ENCODE measurements around the gene MAMDC2. TPM values are rescaled to one million over a fixed set of nuclear protein-coding genes. Genes with fewer than 3 reads are reported as not detected.
A peak's percentile ranks its signal among the peaks of the same experiment; 100 is the strongest.

Gene MAMDC2
- polyA plus RNA-seq, 3 donors from 2014 or later, result 0.22 to 0.81 TPM; not detected in 1

DNA sequence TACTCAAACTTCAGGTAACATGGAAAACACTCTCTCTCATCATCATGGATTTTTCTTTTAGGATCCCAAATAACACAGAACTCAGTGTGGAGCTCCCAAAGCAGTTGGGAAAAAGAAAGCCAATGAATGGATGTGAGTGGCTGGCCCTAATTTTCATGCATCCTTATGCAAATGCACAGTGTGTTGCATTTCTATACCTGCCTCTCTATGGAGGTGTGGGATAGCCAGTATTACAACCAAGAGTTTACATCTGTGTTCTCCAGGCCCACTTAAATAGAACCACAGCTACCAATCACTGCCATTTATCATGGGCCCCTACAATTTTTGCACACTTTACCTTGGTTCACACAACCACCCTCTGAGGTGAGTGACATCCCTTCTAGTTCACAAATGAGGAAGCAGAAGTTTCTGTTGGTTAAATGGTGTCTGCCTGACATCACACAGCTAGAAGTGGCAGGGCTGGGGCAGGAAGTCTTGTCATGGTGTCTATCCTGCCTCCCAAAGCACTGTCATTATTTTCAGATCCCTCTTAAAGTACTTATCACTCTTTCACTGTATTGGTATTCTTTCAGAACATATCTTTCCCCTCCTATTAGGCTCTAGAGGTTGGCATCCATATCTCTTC is 17.3 kb downstream of the MAMDC2 start:
- no peak for DNase-seq
- Mint-ChIP-seq H3K4me3 (no peak overlapping the region), H3K36me3 (no peaks in the 10 kb centered on the region), H3K27ac (no peak overlapping the region), H3K9me3 (no peaks in the 10 kb centered on the region), H3K4me1 (no peaks in the 10 kb centered on the region), H3K27me3 (ENCODE audit: low read depth in 3 of 3) (peaks cover 0 to 3% (median 3%) of the 10 kb centered on the region in 3 donors)

DNA sequence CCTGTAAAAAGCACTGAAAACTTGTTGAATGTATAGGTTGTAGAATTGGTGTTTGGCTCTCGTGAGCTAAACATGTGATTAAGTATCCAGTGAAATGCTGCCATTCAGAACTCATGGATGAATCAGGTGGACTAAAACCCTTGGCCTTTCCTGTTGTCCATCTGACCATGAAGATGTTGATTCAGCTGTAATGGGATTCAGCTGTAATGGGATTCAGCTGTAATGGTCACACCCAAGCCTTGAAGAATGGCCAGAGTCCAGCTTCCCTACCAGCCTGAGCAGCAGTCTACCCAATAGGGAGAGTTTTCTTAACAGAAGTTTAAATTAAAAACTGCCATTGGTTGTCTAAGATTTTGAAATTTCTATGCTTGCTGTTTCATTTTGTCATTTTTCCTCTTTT is 18.1 kb downstream of the MAMDC2 start:
- H3K4me3 Mint-ChIP-seq, result no peak overlapping the region
- peaks cover 2 to 5% (median 3%) of the 10 kb centered on the region in 3 donors for H3K27me3 Mint-ChIP-seq (ENCODE audit: low read depth in 3 of 3)
- H3K36me3 Mint-ChIP-seq, result no peaks in the 10 kb centered on the region
- no peaks in the 10 kb centered on the region for H3K9me3 Mint-ChIP-seq
- H3K27ac Mint-ChIP-seq, result no peak overlapping the region
- DNase-seq, result no peak
- no peaks in the 10 kb centered on the region for H3K4me1 Mint-ChIP-seq

DNA sequence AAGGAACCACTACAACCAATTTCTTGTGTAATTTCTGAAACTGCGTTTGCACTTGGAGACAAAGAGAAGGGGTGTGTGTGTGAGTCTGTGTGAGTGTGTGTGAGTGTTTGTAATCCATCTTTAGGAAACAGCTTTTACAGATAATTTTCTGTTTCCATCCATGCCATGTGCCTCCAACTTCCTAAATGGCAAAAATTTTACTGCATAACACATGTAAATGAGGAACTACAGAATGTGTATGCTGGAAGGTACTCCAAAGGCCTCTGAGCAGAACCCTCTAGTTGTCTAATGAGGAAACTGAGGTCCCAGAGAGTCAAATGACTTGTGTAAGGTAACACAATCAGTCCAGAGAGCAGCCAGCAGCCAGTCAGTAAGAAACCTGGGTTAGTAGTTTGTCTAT is 20.8 kb downstream of the MAMDC2 start:
- no peaks in the 10 kb centered on the region for H3K9me3 Mint-ChIP-seq
- no peak for DNase-seq
- peaks cover 2 to 6% (median 3%) of the 10 kb centered on the region in 3 donors for H3K27me3 Mint-ChIP-seq (ENCODE audit: low read depth in 3 of 3)
- H3K27ac Mint-ChIP-seq, result no peak overlapping the region
- no peak overlapping the region for H3K4me3 Mint-ChIP-seq
- no peaks in the 10 kb centered on the region for H3K4me1 Mint-ChIP-seq
- no peaks in the 10 kb centered on the region for H3K36me3 Mint-ChIP-seq

DNA sequence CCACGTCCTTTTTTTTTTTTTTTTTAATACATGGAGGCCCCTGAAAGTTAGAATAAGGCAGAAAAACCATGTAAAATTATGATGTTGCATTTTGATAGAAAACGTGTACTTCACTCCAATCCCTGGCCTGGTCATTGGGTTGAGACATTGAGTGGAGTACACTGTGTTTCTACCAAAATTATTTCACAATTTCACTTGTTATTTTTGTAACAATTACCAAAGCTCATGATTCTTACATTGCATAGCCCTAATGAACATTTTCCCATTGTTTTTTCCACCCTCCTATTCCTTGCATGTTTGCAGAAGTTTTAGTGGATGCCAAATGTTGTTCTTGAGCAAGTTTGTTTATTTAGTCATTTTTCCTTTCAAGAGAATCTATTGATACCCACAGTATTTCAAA is 21.9 kb downstream of the MAMDC2 start:
- no peaks in the 10 kb centered on the region for H3K4me1 Mint-ChIP-seq
- H3K27ac Mint-ChIP-seq, result no peak overlapping the region
- no peak for DNase-seq
- H3K9me3 Mint-ChIP-seq, result no peaks in the 10 kb centered on the region
- no peak overlapping the region for H3K4me3 Mint-ChIP-seq
- H3K36me3 Mint-ChIP-seq, result no peaks in the 10 kb centered on the region
- peaks cover 2 to 6% (median 2%) of the 10 kb centered on the region in 3 donors for H3K27me3 Mint-ChIP-seq (ENCODE audit: low read depth in 3 of 3)

DNA sequence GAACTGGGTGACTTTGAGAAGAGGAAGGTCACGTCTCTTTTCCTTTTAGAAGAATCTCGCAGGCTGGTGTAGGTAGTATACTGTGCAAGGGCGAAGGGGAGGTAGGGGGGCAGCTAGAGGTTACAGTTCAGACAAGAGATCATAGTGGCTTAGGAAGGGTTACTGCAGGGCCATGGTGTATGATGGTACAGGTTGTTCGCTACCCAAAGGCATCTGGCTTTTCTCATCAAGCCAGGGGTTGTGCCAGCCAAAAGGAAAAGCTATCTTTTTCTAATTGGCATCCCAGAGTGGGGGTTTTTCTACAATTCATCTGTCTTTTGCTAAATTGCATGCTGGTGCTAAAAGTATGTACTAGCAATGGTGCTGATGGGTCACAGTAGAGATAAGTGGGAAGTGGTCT is 22.8 kb downstream of the MAMDC2 start:
- Mint-ChIP-seq H3K4me1 (no peaks in the 10 kb centered on the region), H3K4me3 (no peak overlapping the region), H3K27ac (no peak overlapping the region), H3K9me3 (no peaks in the 10 kb centered on the region), H3K36me3 (no peaks in the 10 kb centered on the region), H3K27me3 (ENCODE audit: low read depth in 3 of 3) (peaks cover 2 to 6% (median 2%) of the 10 kb centered on the region in 3 donors)
- DNase-seq, result no peak

DNA sequence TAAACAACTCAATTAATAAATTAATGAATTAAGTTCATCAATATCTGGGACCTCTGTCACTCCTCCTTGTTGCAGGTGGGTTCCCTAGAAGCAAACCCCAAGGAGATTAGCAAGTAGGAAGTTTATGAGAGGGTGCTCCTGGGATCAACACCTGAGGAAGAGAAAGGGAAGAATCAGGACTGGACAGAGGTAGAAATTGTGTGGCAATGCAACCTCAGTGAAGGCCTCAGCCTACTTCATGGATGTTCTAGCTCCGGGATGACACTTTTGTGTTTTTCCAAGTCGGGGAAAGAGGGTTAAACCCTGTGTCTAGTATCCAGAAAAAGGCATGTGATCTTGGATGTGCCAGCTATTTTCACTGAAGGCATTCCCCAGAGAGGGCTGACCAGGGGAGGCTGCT is 23.2 kb downstream of the MAMDC2 start:
- no peak for DNase-seq
- H3K36me3 Mint-ChIP-seq, result no peaks in the 10 kb centered on the region
- H3K9me3 Mint-ChIP-seq, result no peaks in the 10 kb centered on the region
- H3K27ac Mint-ChIP-seq, result no peak overlapping the region
- H3K4me1 Mint-ChIP-seq, result no peaks in the 10 kb centered on the region
- no peak overlapping the region for H3K4me3 Mint-ChIP-seq
- peaks cover 2 to 5% (median 2%) of the 10 kb centered on the region in 3 donors for H3K27me3 Mint-ChIP-seq (ENCODE audit: low read depth in 3 of 3)

DNA sequence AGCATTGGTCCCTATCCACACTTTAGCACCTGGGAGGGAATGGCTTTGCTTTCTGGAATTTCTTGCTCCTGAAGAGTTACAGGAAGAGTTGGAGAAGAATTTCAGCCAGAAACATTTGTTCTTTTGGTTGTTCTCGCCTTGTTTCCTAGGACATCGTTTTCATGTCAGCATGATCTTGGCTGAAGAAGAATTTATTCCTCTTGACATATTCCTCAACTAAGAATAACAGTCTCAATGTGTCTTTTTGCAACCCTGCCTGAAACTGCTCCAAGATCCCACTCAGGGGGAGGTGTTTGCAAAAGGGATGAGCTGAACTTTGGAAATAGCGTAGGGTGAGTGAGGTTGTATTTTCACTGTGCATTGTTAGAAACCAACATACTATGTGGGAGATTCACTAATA is 26.1 kb downstream of the MAMDC2 start:
- no peak for DNase-seq
- no peak overlapping the region for H3K4me3 Mint-ChIP-seq
- H3K27me3 Mint-ChIP-seq (ENCODE audit: low read depth in 3 of 3), result peaks cover 0 to 5% (median 2%) of the 10 kb centered on the region in 3 donors
- no peaks in the 10 kb centered on the region for H3K9me3 Mint-ChIP-seq
- H3K27ac Mint-ChIP-seq, result no peak overlapping the region
- H3K36me3 Mint-ChIP-seq, result no peaks in the 10 kb centered on the region
- H3K4me1 Mint-ChIP-seq, result no peaks in the 10 kb centered on the region

DNA sequence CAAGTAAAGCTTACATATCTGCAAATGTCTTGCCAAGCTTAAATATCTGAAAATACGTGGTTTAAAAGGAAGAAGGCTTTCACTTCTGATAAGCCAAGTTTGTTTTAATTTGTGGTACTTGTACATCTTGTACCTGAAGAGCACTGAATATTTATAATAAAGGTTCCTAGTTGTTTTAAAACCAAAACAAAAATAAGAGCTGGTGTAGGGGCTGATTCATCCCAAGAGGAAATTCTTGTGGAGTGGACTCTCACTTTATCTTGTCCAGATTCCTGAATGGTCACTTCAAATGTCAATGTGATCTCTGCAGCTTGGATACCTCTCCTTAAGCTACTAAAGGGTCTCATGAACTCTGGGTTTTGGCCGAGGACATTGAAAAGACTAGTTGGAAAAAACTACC is 29.5 kb downstream of the MAMDC2 start:
- no peak overlapping the region for H3K4me3 Mint-ChIP-seq
- DNase-seq, result no peak
- peaks cover 0 to 2% (median 0%) of the 10 kb centered on the region in 3 donors for H3K27me3 Mint-ChIP-seq (ENCODE audit: low read depth in 3 of 3)
- H3K27ac Mint-ChIP-seq, result no peak overlapping the region
- no peaks in the 10 kb centered on the region for H3K4me1 Mint-ChIP-seq
- no peaks in the 10 kb centered on the region for H3K9me3 Mint-ChIP-seq
- H3K36me3 Mint-ChIP-seq, result no peaks in the 10 kb centered on the region

DNA sequence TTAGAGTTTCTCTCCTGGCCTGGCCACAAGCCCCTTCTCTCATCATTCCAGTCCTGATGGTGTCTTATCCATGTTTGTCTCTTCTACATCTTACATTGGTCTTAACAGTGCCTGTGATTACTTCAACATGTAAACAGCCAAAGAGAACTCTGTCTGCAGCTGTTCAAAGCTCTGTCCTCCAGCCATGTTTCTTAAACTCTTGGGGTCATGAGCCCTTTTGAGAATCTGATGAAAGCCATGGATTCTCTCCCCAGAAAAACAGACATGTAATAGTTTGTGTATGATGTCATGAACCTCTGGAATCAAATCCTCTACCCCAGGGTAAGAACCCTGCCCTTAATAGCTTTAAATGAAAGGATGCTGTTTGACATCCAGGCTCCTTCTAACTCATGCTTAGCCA is 30.1 kb downstream of the MAMDC2 start:
- H3K36me3 Mint-ChIP-seq, result no peaks in the 10 kb centered on the region
- H3K27me3 Mint-ChIP-seq (ENCODE audit: low read depth in 3 of 3), result peaks cover 0 to 2% (median 0%) of the 10 kb centered on the region in 3 donors
- no peak overlapping the region for H3K27ac Mint-ChIP-seq
- DNase-seq, result no peak
- H3K4me1 Mint-ChIP-seq, result no peaks in the 10 kb centered on the region
- no peaks in the 10 kb centered on the region for H3K9me3 Mint-ChIP-seq
- H3K4me3 Mint-ChIP-seq, result no peak overlapping the region

DNA sequence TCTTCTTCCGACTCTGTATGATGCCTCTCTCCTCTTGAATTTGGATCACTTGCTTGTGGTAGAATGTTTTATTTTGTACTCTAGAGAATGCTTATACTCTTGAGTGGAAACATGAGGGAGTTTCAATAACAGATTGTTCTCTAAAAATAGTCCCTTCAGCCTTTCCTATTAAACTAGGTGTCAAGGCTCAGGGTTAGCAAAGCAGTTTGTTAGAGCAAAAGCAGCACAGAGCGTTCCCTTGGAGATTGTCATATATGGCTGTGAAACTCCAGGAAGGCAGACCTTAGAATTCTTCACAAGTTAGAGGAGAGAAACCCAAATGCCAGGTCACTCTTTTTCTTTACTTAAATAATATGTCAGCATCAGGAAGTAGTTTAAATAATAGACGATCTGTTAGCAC is 33.0 kb downstream of the MAMDC2 start:
- H3K4me1 Mint-ChIP-seq, result peaks cover 0 to 7% of the 10 kb centered on the region in 2 donors
- no peak for DNase-seq
- H3K27me3 Mint-ChIP-seq (ENCODE audit: low read depth in 3 of 3), result peaks cover 0 to 4% (median 2%) of the 10 kb centered on the region in 3 donors
- H3K36me3 Mint-ChIP-seq, result no peaks in the 10 kb centered on the region
- no peak overlapping the region for H3K27ac Mint-ChIP-seq
- H3K4me3 Mint-ChIP-seq, result no peak overlapping the region
- H3K9me3 Mint-ChIP-seq, result peaks cover 0 to 1% (median 0%) of the 10 kb centered on the region in 6 donors

DNA sequence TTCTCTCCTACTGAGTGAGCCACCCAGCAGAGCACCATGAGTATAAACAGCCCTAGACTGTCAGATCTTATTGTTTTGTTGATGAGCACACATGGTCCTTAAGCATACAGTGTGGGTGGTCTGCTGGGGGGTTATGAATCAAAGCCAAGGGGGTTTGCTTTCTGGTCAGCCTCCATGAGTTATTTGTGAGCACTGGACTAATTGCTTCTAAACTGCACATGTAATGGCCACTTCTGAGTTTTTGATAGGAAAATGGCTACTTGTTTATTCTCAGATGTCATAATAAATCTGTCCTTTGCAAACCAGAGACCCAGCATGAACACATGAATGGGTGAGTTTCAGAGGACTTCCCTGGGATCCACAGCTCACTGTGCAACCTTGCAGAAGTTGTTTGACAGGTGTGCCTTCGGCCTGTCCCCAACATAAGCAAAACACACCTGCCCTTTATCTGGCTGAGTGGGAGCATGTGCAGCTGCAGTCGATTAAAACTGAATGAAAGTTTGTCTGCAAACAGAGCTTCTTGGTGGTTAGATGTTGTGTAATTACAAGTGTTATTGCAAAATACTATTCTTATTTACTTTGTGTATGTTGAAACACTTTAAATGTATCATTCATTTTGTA is 35.9 kb downstream of the MAMDC2 start:
- Mint-ChIP-seq H3K36me3 (no peaks in the 10 kb centered on the region), H3K27me3 (ENCODE audit: low read depth in 3 of 3) (peaks cover 0 to 7% (median 2%) of the 10 kb centered on the region in 3 donors), H3K4me3 (no peak overlapping the region), H3K27ac (no peak overlapping the region), H3K9me3 (peaks cover 0 to 1% (median 0%) of the 10 kb centered on the region in 6 donors), H3K4me1 (peaks cover 0 to 7% of the 10 kb centered on the region in 2 donors)
- DNase-seq, result no peak

DNA sequence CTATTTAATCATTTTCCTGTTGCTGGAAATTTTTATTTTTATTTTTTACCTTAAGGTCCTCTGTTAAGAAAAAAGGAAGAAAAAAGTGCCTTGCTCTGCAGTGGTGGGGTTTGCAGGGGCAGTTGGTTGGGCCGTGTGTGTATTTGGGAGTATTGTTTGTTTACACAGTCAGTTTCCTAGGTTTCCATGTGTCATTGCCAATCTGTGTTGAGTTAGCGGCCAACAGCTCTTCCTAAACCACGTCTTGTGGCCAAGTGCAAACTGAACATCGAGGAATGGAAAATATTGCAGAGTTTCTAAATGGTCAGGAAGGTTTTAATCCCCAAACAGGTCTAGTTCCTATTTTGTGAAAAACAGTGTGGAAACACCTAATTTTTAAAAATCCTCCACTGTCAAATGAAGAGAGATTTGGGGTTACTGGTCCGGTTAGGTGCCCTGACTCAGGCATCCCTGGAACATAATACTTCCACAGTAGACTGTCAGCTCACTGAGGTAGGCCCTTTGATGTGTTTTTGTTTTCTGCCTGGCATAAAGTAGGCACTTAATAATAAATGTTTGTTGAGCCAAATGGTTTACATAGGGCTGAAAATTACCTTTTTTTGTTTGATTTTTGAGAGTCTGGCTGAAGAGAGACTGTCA is 37.0 kb downstream of the MAMDC2 start:
- H3K9me3 Mint-ChIP-seq, result peaks cover 0 to 1% (median 0%) of the 10 kb centered on the region in 6 donors
- DNase-seq, result no peak
- H3K4me1 Mint-ChIP-seq, result peaks cover 0 to 7% of the 10 kb centered on the region in 2 donors
- H3K27me3 Mint-ChIP-seq (ENCODE audit: low read depth in 3 of 3), result peaks cover 0 to 9% (median 2%) of the 10 kb centered on the region in 3 donors
- H3K27ac Mint-ChIP-seq, result peak overlapping the region in 1 of 6 donors; percentile 4
- H3K4me3 Mint-ChIP-seq, result peak overlapping the region in 1 of 5 donors; percentile 28
- no peaks in the 10 kb centered on the region for H3K36me3 Mint-ChIP-seq

DNA sequence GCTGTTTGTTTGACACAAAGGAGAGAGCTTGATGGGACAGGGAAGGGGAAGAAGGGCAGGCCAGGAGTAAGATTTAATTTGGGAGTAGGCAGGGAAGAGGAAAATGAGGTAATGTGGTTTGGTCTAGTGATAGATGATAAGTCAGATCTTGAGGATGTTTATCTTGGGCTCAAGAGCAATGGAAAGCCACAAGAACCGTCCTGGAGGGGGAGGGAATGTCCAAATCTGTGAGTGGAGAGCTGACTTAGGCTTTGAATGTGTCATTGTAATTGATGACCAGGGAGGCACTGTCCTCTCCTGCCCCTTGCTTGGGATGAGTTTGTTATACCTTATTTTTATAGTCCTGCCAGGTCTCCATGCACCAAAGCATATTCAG is 37.5 kb downstream of the MAMDC2 start:
- H3K27me3 Mint-ChIP-seq (ENCODE audit: low read depth in 3 of 3), result peaks cover 0 to 9% (median 1%) of the 10 kb centered on the region in 3 donors
- peaks cover 0 to 7% of the 10 kb centered on the region in 2 donors for H3K4me1 Mint-ChIP-seq
- peak overlapping the region in 1 of 5 donors; percentile 28 for H3K4me3 Mint-ChIP-seq
- peaks cover 0 to 1% (median 0%) of the 10 kb centered on the region in 6 donors for H3K9me3 Mint-ChIP-seq
- no peak for DNase-seq
- no peaks in the 10 kb centered on the region for H3K36me3 Mint-ChIP-seq
- H3K27ac Mint-ChIP-seq, result peak overlapping the region in 1 of 6 donors; percentile 4

DNA sequence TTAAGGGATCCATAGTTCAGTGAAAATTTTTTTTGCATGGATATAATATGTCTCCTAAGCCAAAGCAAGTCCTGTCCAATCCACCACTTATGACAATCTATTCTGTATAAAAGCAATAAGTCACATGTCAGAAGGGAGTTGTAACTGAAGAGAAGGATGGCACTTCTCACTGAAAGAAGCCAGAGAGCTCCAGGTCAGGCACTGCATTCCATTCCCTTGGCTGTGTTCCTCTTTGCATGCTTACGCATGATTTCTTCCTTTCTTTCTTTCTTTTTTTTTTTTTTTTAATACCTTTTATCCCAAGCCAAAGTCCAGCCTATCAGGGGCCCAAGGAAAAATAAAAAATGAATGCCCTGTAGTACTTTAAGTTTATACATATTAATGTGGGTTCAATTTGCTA is 39.8 kb downstream of the MAMDC2 start:
- no peaks in the 10 kb centered on the region for H3K36me3 Mint-ChIP-seq
- H3K9me3 Mint-ChIP-seq, result peaks cover 0 to 1% (median 0%) of the 10 kb centered on the region in 6 donors
- H3K27ac Mint-ChIP-seq, result no peak overlapping the region
- DNase-seq, result no peak
- peaks cover 0 to 7% of the 10 kb centered on the region in 2 donors for H3K4me1 Mint-ChIP-seq
- no peak overlapping the region for H3K4me3 Mint-ChIP-seq
- H3K27me3 Mint-ChIP-seq (ENCODE audit: low read depth in 3 of 3), result peaks cover 2 to 12% (median 3%) of the 10 kb centered on the region in 3 donors

Measured in immature natural killer cell (primary cell).